NCI-H1092 (cell line): Measurements from ENCODE around the gene DRD3.

Experiments
- DNase-seq: peaks from one replicate; lab custom pipeline; 2025; lab: John Stamatoyannopoulos, UW

The DRD3 gene

GRCh38 chr3:114178770-114179368 lies at the start of gene DRD3:
TSS of gene DRD3 (minus strand) at chr3:114179052. CDS start at chr3:114171992, 7,060 bp downstream.
- DNase-seq: no peak

- no peak for DNase-seq
Observed at GRCh38 chr3:114227076-114227475, 48.2 kb upstream of the DRD3 start.

GRCh38 chr3:114226313-114226712 lies 47.5 kb upstream of the DRD3 start:
- no peak for DNase-seq

GRCh38 chr3:114223143-114223542 lies 44.3 kb upstream of the DRD3 start:
- DNase-seq: no peak

GRCh38 chr3:114221881-114222264 lies 43.0 kb upstream of the DRD3 start:
- DNase-seq: no peak

GRCh38 chr3:114221165-114221880 lies 42.5 kb upstream of the DRD3 start:
- DNase-seq: no peak

GRCh38 chr3:114219741-114220140 lies 40.9 kb upstream of the DRD3 start:
- DNase-seq: no peak

- no peak for DNase-seq
Observed at GRCh38 chr3:114218578-114219185, 39.8 kb upstream of the DRD3 start.

GRCh38 chr3:114218006-114218405 lies 39.2 kb upstream of the DRD3 start:
- DNase-seq: no peak

- DNase-seq: no peak
Observed at GRCh38 chr3:114217266-114217665, 38.4 kb upstream of the DRD3 start.

- DNase-seq: no peak
Observed at GRCh38 chr3:114216186-114216970, 37.5 kb upstream of the DRD3 start.

GRCh38 chr3:114214542-114215341 lies 35.9 kb upstream of the DRD3 start:
- no peak for DNase-seq

GRCh38 chr3:114213627-114214541 lies 35.0 kb upstream of the DRD3 start:
- DNase-seq: no peak

- no peak for DNase-seq
Observed at GRCh38 chr3:114213292-114213626, 34.4 kb upstream of the DRD3 start.

- DNase-seq: no peak
Observed at GRCh38 chr3:114212646-114213045, 33.8 kb upstream of the DRD3 start.

GRCh38 chr3:114207768-114208167 lies 28.9 kb upstream of the DRD3 start:
- no peak for DNase-seq

- DNase-seq: no peak
Observed at GRCh38 chr3:114206342-114206741, 27.5 kb upstream of the DRD3 start.

- DNase-seq: no peak
Observed at GRCh38 chr3:114205541-114205940, 26.7 kb upstream of the DRD3 start.

- no peak for DNase-seq
Observed at GRCh38 chr3:114194750-114195149, 15.9 kb upstream of the DRD3 start.

GRCh38 chr3:114192136-114192535 lies 13.3 kb upstream of the DRD3 start:
- no peak for DNase-seq

- DNase-seq: no peak
Observed at GRCh38 chr3:114186501-114186900, 7.6 kb upstream of the DRD3 start.
